ENCODE measurements around the gene CX3CR1.

DNA sequence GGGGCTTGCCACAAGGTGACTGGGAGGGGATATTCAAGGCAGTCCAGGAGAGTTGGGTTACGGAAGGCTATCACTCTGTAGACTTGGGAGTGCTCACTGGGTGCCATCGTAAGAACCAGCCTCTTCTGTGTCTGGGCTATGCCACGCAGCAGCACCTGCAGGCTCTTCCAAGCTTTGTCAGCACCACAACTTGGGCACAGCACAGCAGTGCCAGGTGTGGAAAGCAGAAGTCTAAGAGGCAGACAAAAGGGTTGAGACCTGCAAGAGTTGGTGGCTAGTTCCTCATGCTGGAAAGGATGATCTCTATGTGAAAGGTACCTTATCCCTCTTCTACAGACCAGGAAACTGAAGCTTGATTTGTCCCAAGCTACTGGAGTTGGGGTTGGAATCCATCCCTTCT lies 15.8 kb downstream of the CX3CR1 start:
- TF ChIP-seq, protein P1, sequence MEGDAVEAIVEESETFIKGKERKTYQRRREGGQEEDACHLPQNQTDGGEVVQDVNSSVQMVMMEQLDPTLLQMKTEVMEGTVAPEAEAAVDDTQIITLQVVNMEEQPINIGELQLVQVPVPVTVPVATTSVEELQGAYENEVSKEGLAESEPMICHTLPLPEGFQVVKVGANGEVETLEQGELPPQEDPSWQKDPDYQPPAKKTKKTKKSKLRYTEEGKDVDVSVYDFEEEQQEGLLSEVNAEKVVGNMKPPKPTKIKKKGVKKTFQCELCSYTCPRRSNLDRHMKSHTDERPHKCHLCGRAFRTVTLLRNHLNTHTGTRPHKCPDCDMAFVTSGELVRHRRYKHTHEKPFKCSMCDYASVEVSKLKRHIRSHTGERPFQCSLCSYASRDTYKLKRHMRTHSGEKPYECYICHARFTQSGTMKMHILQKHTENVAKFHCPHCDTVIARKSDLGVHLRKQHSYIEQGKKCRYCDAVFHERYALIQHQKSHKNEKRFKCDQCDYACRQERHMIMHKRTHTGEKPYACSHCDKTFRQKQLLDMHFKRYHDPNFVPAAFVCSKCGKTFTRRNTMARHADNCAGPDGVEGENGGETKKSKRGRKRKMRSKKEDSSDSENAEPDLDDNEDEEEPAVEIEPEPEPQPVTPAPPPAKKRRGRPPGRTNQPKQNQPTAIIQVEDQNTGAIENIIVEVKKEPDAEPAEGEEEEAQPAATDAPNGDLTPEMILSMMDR (IDR thresholded peaks at IDR 0.05) = no peak
- no peak for TF ChIP-seq POLR2AphosphoS5 (IDR thresholded peaks at IDR 0.05)
- no peak for TF ChIP-seq POLR2A (IDR thresholded peaks at IDR 0.05)
- TF ChIP-seq EP300 (IDR thresholded peaks at IDR 0.05) = no peak
